GM19351 (cell line): ENCODE measurements around the gene ZNF862.

Source experiments
- ATAC-seq: cut with Tn5 transposase; IDR thresholded peaks from one replicate; pipeline ENCODE4 v1.9.1; 2021; ENCODE audit warnings: mild to moderate bottlenecking, moderate library complexity; ENCODE audit not compliant: unreplicated experiment

The ZNF862 gene

DNA sequence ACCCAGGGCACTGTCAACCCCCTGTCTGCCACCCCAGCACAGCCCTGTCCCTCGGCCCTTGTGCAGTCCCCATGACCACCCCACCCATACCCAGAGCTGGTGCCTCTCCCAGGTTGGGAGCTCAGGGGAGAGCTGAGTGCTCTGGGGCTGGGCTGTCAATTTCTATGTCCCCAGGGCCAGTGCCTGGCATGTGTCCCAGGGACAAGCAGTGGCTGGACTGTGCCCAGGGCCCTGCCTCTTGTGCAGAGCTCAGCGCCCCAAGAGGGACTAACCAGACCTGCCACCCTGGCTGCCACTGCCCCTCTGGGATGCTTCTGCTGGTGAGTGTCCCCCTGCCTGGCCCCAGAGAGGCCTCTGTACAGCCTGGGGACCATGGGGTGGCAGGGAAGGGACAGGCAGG lies 29.0 kb upstream of the ZNF862 start:
- no peak for ATAC-seq

DNA sequence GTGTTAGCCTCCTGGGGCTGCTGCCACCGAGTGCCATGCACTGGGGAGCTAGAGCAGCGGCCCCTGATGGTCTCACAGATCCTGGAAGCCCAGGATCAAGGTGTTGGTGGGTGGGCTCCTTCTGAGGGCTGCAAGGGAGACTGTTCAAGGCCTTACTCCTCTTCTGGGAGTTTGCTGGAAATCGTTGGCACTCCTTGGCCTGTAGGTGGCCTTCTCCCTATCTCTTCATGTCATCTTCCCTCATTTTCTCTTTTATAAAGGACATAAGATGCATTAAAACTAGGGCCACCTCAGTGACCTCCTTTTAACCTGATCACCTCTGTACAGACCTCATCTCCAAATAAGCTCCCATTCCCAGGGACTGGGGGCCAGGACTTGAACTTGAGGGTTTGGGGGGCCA lies 27.0 kb upstream of the ZNF862 start:
- ATAC-seq = no peak

DNA sequence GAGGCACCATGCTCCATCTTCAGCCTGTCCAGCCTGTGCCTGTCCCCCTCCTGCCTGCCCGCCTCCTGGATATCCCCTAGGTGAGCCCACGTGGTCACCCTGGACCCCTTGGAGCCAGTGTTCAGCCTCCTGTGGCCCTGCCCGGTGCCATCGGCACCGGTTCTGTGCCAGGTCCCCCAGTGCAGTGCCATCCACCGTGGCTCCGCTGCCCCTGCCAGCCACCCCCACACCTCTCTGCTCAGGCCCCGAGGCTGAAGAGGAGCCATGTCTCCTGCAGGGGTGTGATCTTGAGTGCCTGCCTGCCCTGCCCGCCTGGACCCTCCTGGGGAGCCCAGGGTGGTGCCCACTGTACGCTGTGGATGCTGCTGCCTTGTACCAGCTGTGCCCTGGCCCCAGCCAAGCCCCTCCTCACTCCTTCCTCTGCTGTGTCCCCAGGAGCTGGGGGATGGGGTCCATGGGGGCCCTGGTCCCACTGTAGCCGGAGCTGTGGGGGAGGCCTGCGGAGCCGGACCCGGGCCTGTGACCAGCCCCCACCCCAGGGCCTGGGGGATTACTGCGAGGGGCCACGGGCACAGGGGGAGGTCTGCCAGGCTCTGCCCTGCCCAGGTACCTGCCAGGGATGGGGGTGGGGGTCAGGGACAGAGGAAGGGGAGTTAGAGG lies 26.2 kb upstream of the ZNF862 start:
- ATAC-seq = no peak

DNA sequence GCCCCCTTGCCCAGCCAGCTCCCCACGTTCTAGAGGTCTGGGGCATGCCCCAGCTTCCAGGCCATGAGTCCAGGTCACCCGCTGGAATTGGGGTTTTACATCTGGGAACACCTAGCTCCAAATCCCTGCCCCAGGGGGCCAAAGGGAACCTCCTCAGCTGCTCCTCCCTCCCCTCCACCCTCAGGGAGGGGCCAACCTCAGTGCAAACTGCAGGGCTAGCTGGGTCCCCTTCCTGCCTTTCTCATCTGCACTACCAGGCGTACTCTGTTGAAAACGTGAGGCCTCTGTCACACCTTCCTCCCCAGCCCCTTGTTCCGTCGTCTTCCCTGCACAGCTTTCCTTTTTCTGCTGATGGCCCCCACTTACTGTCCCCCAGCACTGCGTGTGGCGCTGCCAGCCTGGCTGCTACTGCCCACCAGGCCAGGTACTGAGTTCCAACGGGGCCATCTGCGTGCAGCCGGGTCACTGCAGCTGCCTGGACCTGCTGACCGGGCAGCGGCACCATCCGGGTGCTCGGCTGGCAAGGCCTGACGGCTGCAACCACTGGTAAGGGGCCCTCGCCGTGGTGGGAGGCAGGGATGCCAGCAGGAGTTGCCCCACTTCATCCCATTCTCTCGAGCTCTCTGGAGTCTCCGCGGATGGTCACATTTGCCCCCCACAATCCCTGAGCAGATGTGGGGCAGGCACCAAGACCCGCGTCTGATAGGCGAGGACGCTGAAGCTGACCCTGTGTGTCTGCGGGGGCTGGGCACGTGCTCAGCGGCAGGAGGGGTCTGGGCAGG lies 24.7 kb upstream of the ZNF862 start:
- no peak for ATAC-seq

DNA sequence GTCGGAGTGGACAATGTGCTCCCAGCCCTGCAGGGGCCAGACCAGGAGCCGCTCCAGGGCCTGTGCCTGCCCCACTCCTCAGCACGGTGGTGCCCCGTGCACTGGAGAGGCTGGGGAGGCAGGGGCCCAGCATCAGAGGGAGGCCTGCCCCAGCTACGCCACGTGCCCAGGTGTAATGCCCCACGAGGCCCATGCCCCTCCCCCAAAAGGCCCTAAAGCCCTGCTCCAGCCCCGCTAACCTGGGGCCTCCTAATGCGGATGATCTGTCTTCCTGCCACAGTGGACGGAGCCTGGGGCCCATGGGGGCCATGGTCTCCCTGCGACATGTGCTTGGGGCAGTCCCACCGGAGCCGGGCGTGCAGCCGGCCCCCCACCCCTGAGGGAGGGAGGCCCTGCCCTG lies 23.7 kb upstream of the ZNF862 start:
- no peak for ATAC-seq

DNA sequence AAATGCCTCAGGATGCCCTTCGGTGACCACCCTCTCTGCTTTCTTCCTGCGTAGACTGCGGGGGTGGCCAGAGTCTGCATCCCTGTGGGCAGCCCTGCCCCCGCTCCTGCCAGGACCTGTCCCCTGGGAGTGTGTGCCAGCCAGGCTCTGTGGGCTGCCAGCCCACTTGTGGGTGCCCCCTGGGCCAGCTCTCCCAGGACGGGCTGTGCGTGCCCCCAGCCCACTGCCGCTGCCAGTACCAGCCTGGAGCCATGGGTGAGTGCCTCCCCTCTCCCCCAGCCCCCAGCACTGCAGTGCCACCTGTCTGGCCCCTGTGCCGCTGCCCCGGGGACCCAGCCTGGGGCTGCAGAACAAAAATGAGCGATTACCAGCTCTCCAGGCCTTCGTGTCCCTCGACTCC lies 23.1 kb upstream of the ZNF862 start:
- no peak for ATAC-seq

DNA sequence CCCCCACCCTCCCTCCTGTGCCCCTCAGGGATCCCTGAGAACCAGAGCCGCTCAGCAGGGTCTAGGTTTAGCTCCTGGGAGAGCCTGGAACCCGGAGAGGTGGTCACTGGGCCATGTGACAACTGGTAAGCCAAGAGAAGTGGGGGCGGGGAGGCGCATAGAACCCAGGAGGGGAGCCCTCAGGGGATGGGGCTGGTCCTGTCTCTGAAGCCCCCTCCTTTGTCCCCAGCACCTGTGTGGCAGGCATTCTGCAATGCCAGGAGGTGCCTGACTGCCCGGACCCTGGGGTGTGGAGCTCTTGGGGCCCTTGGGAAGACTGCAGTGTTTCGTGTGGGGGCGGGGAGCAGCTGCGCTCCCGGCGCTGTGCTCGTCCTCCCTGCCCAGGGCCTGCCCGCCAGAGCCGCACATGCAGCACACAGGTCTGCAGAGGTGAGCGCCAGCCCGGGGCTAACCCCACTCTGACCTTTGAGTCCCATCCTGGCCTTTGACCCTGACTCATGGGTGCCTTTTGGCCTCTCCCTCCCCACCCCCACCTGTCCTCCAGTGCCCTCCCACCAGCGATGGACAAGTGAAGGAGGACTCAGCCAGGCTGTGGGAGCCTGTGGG lies 22.4 kb upstream of the ZNF862 start:
- no peak for ATAC-seq

DNA sequence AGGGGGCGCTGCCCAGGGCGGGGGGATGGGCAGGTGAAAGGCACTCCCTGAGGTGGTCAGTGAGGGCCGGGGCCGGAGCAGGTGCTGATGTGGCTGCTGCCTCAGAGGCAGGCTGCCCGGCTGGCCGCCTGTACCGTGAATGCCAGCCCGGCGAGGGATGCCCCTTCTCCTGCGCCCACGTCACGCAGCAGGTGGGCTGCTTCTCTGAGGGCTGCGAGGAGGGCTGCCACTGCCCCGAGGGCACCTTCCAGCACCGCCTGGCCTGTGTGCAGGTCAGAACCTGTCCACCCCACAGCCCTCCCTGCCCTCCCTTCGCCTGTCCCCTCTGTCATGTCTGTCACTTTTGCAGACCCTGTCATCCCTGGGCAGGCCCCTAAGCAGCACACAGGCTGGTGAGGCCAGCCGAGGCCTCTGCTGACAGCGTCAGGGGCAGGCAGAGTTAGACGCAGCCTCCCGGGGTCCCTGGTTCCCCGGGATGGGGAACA lies 21.9 kb upstream of the ZNF862 start:
- no peak for ATAC-seq

DNA sequence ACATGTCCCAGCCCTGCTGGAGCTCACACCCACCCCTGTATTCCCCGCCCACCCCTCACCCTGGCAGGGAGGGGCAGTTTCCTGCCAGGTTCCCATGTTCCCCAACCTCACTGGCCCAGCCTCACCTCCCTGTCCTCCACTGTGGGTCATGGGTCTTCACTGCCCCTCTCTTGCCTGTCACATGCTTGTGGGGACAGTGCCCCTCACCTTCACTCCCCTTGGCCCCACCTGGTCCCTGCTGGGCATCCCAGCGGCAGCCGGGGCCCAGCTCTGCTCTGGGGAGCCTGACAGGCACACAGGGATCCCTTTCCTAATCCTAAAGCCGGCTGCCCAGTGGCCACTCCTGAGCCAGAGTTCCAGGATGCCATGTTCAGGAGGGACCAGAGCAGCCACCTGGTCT lies 21.4 kb upstream of the ZNF862 start:
- ATAC-seq = no peak

DNA sequence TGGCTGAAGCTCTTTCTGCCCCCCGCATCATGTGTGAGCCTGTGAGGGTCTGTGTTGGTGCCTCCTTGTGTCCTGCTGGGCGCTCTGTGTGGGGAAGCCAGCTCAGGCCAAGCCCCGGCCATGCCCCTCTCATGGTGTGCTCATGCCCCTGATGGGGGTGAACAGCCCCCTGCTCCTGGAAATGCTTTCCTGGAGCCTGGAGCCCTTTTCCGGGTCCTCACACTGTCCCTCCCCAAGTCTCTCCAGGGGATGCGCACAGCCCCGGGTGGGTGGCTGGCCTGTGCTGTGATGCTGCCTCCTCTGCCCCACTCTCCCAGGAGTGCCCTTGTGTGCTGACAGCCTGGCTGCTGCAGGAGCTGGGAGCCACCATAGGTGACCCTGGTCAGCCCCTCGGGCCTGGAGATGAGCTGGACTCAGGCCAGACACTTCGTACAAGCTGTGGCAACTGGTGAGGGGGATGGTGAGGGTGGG lies 20.8 kb upstream of the ZNF862 start:
- no peak for ATAC-seq

DNA sequence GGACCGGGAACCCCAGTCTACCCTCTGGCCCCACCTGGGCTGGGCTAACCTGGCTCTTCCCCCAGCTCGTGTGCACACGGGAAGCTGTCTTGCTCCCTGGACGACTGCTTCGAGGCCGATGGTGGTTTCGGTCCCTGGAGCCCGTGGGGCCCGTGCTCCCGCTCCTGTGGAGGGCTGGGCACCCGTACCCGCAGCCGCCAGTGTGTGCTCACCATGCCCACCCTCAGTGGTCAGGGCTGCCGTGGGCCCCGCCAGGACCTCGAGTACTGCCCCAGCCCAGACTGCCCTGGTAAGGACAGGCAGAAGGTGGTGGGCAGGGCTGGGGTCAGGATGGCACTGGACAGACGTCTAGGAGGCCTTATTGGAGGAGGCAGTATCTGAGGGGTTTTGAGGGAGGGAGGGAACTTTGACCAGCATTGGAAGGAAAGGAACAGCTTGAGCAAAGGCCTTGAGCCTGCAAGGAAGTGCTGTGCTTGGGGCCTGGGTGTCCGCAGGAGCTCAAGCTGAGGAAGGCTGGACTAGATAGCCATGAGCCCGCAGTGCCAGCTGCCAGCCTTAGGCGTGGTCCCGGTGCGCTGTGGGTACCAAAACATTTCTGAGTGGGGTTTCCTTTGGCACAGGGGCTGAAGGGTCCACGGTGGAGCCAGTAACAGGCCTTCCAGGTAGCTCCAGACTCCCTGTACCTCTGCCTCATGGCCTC lies 20.2 kb upstream of the ZNF862 start:
- no peak for ATAC-seq

DNA sequence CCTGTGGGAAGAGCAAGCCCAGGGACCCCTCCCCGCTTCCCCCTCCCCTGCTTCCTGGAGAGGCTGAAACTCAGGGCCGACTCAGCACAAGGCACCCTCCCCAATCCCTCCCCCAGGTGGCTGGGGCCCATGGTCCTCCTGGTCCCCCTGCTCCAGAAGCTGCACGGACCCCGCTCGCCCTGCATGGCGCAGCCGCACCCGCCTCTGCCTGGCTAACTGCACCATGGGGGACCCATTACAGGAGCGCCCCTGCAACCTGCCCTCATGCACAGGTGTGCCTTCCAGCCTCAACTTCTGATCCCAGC lies 19.7 kb upstream of the ZNF862 start:
- ATAC-seq = no peak

DNA sequence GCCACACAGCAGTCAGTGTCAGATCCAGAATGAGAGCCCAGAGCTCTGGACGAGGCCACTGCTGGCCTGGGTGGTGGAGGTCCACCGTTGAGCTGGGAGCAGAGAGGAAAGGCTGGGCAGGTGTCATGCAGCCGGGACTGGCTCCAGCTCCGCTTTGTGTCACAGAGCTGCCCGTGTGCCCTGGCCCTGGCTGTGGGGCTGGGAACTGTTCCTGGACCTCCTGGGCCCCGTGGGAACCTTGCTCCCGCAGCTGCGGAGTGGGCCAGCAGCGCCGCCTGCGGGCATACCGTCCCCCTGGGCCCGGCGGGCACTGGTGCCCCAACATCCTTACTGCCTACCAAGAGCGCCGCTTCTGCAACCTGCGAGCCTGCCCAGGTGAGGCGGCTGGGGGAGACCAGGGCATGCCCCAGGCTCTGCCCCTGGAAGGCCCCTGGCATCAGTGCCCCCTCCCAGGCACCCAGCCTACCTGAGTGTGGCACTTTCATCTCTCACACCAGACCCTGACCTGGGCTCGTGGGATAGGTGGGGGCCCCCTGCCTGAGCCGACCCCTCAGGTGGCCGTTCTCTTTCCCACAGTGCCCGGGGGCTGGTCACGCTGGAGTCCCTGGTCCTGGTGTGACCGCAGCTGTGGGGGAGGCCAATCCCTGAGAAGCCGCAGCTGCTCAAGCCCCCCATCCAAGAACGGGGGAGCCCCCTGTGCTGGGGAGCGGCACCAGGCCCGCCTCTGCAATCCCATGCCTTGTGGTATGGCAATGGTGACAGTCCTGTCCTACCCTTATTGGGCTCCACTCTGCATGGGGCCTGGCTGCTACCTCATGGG lies 18.8 kb upstream of the ZNF862 start:
- no peak for ATAC-seq

DNA sequence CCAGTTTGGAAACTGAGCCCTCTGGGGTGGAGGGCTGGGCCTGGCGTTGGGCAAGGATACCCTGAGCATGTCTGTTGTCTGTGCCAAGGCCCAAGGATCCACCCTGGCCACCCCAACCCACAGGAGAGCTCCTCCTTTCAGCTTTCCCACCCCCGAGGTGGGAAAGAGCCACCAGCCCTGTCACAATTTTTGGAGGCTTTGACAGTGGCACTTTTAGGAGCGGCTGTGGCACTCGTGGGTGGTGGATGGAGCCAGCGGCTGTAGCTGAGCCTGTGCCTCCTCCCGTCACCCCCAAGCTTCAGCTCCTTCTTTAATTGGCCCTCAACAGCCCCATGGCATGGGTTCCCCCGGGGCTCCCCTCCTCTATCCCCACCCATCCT lies 18.2 kb upstream of the ZNF862 start:
- no peak for ATAC-seq

DNA sequence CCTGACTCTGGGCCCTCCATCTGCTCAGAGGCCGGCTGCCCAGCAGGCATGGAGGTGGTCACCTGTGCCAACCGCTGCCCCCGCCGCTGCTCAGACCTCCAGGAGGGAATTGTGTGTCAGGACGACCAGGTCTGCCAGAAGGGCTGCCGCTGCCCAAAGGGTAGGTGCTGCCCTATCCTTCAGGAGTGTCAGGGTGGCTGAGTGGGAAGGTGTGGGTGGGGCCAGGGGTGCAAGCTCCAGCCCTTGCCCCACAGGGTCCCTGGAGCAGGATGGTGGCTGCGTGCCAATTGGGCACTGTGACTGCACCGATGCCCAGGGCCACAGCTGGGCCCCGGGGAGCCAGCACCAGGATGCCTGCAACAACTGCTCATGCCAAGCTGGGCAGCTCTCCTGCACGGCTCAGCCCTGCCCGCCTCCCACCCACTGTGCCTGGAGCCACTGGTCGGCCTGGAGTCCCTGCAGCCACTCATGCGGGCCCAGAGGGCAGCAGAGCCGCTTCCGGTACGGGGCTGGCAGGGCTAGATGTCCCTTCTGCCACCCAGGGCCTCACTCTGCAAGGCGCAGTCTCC lies 17.5 kb upstream of the ZNF862 start:
- ATAC-seq = no peak

DNA sequence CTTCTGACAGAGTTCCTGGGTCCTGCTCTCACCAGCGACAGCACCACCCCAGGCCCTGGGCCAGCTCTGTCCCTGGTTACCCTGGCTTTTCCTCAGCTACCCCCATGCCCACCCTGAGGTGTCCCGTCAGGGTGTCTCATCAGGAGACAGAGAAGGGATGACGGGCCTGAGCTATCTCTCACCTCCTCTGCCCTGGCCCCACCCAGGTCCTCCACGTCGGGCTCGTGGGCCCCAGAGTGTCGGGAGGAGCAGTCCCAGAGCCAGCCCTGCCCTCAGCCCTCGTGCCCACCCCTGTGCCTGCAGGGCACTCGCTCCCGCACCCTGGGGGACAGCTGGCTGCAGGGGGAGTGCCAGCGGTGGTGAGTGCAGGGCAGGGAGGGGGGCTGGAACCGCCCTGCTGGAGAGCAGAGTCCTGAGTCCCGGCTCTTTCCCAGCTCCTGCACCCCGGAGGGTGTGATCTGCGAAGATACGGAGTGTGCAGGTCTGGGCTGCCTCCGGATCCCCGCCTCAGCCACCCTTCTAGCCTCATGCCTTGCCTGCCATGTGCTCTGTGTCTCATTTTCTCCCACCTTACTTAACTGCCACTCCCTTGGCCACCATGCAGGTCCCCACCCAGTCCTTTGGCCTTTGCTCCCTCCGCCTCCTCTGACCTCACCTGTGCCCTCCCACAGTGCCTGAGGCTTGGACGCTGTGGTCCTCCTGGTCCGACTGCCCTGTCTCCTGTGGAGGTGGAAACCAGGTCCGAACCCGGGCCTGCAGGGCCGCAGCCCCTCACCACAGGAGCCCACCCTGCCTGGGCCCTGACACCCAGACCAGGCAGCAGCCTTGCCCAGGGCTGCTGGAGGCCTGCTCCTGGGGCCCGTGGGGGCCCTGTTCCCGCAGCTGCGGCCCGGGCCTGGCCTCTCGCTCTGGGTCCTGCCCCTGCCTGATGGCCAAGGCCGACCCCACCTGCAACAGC lies 16.7 kb upstream of the ZNF862 start:
- ATAC-seq = no peak

DNA sequence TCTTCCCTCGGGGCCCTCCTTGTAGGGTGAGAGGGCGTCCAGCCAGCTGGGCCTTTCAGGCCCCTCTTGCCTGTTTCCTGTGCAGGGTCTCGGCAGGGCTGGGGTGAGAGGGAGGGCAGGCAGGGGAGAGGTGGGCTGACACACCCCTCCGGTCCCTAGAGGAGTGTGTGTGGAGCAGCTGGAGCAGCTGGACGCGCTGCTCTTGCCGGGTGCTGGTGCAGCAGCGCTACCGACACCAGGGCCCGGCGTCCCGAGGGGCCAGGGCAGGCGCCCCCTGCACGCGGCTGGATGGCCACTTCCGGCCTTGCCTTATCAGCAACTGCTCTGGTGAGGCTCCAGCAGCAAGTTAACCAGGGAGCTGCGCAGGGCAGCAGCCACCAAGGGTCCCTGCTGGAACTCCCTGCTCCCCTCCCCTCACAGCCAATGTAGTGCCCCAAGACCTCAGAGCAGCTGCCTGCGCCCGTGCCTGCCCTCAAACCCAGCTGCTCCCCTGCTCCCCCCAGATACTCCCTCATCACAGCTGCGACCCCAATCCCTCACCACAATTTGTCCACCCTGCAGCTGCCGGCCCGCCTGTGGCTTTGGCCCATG lies 15.7 kb upstream of the ZNF862 start:
- ATAC-seq = no peak

DNA sequence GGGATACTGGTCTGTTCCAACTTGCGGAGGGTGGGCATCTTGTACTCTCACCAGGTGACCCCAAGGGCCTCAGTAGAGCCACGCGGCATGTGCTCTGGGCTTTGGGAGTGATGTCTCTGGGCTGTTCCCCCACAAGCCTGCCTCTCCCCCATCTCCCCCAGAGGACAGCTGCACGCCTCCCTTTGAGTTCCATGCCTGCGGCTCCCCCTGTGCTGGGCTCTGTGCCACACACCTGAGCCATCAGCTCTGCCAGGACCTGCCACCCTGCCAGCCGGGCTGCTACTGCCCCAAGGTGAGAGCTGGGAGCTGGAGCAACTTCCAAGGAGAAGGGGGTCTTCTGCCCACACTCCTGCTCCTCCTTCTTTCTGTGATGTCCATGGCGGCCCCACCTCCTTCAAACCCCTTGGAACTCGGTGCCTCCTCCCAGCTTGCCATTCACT lies 15.0 kb upstream of the ZNF862 start:
- ATAC-seq = no peak

DNA sequence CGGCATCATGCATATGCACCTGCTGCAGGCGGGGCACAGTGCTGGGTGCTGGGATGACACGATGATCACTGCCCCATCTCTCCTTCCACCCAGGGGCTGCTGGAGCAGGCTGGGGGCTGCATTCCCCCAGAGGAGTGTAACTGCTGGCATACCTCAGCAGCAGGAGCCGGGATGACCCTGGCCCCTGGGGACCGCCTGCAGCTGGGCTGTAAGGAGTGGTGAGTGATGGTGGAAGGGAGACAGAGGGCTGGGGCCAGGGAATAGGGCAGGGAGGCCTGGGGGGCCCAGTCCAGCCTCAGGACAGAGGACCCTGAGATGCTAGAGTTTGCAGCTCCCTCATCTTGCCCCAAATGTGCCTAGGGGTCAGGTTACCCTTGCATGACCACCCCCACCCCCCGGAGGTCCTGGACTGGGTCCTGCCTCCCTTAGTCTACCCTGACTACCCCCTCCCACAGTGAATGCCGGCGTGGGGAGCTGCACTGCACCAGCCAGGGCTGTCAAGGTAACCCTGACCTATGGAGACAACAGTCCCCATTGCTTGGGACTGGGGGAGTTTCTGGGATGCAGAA lies 14.5 kb upstream of the ZNF862 start:
- ATAC-seq = no peak
